Stimulated activated CD8-positive, alpha-beta memory T cell treated with anti-CD3 and anti-CD28 coated beads, Interleukin-15, amount 100 ng/mL, for 1 hour (primary cell): ENCODE measurements around the gene TRPV5.

Experiments used
- DNase-seq: peaks from one replicate; pipeline ENCODE4 v3.0.0-alpha.2; 2020; ENCODE audit warnings: low read depth

The TRPV5 gene

DNA sequence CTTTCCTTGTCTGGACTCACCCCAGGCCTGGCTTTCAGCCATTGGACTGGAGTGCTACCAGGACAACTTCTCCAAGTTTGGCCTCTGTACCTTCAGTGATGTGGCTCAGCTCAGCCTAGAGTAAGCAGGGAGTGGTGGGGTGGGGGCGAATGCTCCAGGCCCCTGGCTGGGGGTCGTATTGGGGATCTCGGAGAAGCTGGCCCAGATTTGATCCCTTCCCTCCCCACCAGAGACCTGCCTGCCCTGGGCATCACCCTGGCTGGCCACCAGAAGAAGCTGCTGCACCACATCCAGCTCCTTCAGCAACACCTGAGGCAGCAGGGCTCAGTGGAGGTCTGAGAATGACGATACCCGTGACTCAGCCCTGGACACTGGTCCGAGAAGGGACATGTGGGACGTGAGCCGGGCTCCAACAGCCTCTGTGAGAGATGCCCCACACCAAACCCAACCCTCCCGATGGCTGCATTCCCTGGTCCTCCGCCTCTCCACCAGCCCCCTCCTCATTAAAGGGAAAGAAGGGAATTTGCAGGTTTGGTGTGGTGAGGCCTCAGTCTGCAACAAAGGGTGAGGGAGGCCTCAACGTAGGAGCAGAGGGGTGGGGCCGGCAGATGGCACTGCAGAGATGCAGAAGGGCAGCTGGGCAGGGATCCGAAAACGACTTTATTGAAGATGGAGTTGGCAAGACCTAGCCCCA lies 62.8 kb downstream of the TRPV5 start:
- DNase-seq: no peak

DNA sequence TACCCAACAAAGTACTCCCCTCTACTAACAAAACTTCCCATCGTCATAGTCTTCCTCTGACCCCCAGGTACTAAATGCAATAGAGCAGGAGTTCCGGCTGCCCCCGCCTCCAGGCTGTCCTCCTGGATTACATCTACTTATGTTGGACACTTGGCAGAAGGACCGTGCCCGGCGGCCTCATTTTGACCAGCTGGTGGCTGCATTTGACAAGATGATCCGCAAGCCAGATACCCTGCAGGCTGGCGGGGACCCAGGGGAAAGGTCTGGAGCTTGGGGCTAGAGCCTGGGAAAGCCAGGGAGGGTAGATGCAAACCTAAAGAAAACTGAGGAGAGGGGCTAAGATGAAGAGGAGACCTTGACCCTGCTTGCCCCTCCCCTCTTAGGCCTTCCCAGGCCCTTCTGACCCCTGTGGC lies 63.4 kb downstream of the TRPV5 start:
- DNase-seq: no peak

DNA sequence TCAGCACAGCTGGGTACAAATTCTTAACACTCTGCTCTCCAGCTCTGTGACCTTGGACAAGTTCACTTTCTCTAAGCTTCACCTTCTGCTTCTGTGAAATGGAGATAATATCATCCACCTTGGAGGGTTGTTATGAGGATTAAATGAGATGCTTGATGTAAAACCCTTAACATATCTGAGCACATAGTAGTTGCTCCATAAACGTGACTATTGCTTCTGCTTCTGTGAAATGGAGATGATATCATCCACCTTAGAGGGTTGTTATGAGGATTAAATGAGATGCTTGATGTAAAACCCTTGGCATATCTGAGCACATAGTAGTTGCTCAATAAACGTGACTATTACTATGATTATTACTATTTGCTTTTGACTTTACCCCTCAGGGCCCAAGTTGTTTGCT lies 64.1 kb downstream of the TRPV5 start:
- no peak for DNase-seq

DNA sequence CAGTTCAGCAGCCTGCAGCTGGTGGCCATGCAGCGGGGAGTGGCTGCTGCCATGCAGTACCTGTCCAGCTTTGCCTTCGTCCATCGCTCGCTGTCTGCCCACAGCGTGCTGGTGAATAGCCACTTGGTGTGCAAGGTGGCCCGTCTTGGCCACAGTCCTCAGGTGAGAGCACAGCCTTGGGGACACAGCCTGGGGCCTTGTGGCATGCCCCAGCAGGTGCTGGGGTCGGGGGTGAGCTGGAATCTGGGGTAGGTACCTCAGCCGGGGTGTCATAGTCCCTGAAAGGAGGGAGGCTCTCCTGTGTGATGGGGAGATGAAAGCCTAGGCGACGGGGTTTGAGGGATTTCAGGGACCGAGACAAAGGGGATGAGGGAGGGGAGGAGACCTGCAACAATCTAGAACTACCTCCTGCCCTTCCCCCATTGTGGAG lies 64.5 kb downstream of the TRPV5 start:
- no peak for DNase-seq

DNA sequence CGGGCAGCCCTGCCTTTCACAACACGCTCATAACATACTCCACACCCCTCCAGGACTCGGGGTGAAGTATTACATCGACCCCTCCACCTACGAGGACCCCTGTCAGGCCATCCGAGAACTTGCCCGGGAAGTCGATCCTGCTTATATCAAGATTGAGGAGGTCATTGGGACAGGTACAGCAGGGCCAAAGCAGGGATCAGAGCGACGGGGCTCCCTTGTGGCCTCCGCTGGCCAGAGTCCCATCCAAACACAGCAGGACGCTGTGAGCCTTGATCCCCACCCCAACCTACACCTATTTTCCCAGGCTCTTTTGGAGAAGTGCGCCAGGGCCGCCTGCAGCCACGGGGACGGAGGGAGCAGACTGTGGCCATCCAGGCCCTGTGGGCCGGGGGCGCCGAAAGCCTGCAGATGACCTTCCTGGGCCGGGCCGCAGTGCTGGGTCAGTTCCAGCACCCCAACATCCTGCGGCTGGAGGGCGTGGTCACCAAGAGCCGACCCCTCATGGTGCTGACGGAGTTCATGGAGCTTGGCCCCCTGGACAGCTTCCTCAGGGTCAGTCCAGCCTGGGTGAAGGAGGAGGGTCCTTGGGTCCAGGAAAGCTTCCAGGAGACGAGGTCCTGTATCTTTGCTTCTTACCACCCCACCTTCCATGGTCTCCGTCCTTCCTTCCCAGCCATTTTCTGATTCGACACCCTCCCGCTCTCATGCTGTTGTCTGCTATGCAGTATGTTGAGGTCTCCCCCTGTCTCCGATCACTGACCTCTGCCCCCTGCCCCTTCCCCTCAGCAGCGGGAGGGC lies 65.2 kb downstream of the TRPV5 start:
- no peak for DNase-seq

DNA sequence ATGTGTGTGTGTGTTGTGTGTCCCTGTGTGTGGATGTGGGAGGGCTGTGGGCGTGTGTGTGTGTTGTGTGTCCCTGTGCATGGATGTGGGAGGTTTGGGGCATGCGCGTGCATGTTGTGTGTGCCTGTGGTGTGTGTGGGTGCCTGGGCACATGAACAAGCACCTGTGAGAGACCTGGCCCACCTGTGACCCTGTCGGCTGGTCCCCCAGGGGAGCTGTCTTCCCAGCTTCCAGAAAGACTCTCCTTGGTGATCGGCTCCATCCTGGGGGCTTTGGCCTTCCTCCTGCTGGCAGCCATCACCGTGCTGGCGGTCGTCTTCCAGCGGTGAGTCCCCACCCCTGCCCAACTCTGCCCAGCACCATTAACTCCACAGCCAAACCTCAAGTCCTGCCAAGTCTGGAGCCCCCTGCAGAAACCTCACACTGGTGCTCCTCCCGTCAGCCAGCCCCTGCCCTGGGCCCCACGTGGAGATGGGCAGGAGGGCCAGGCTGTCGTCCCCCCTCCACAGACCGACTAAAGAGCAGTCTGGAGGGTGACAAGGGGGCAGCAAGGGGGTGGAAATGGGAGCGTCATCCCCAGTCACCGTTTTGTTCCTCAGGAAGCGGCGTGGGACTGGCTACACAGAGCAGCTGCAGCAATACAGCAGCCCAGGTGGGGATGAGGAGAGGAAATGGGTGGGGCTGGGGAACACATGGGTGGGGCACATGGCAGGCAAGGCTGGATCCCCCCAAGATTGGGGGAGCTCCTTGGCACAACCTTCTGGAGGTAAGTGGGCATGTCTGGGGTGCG lies 66.0 kb downstream of the TRPV5 start:
- DNase-seq: no peak

DNA sequence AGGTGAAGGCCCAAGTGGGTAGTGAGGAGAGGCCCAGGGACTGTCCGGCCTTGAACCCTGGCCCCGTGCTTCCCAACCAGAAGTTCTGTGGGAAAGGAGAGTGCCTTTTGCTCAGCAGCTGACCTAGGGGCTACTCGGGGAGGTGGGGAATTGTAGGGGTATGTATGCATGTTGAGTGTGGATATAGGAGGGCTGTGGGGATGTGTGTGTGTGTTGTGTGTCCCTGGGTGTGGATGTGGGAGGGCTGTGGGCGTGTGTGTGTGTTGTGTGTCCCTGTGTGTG lies 66.5 kb downstream of the TRPV5 start:
- no peak for DNase-seq

DNA sequence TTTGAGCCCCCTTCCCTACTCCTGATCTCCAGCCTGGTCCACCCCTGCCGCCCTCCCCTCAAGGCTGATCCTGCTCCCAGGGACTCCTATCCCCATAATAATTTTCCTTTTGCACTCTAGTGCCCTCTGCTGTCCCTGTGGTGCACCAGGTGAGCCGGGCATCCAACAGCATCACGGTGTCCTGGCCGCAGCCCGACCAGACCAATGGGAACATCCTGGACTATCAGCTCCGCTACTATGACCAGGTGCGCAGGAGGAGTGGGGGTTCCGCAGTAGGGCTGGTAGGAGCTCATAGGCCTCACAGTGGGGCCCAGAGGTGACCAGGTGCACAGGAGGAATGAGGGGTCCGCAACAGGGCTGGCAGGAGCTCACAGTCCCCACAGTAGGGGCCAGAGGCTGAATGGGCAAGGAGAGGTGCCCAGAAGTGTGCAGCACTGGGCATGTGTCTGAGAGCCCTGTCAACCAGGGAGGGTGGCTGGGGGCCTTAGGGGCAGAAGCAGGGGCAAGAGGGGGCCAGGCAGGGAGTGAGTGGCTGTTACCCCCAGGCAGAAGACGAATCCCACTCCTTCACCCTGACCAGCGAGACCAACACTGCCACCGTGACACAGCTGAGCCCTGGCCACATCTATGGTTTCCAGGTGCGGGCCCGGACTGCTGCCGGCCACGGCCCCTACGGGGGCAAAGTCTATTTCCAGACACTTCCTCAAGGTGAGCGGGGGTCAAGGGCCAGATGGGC lies 67.0 kb downstream of the TRPV5 start:
- DNase-seq: no peak

DNA sequence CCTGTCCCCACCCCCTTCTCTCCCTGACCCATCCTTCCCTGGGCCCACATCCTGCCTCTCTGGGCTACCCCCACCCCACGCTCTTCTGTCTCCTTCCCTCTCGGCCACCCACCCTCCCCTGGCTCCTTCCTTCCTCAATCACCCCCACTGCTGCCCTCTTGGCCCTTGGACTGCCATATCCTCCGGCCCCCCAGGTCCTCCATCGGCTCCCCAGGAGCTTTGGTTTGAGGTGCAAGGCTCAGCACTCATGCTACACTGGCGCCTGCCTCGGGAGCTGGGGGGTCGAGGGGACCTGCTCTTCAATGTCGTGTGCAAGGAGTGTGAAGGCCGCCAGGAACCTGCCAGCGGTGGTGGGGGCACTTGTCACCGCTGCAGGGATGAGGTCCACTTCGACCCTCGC lies 67.8 kb downstream of the TRPV5 start:
- DNase-seq: no peak

DNA sequence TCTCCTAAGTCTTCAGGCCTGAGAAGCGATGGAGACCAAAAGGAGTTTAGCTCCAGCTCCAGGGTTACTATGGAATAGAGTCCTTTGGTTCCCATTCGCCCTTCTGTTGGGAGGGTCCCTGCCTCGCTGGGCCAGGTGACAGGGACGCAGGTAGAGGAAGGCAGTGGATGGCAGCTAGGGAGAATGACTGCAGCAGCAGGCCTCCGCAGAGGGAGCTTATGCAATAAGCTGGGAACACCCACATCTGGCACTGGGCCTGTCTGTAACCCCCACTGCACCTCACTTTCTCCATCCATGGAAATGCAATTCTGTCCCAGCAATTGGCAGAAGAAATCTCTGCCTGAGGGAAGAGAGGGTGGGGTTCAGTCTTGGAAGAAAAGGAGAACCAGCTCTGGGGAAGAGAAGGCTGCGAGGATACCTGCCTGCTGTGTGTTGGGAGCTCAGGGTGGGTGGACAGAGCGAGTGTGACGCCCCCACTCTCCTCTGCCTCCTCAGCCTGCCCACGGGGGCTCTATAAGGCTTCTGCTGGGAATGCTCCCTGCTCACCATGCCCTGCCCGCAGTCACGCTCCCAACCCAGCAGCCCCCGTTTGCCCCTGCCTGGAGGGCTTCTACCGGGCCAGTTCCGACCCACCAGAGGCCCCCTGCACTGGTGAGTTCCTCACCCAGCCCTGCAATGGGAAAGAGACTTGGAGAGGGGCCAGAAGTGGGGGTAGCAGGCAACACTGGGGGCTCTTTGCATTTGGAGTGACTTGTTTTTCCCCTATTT lies 68.4 kb downstream of the TRPV5 start:
- no peak for DNase-seq

DNA sequence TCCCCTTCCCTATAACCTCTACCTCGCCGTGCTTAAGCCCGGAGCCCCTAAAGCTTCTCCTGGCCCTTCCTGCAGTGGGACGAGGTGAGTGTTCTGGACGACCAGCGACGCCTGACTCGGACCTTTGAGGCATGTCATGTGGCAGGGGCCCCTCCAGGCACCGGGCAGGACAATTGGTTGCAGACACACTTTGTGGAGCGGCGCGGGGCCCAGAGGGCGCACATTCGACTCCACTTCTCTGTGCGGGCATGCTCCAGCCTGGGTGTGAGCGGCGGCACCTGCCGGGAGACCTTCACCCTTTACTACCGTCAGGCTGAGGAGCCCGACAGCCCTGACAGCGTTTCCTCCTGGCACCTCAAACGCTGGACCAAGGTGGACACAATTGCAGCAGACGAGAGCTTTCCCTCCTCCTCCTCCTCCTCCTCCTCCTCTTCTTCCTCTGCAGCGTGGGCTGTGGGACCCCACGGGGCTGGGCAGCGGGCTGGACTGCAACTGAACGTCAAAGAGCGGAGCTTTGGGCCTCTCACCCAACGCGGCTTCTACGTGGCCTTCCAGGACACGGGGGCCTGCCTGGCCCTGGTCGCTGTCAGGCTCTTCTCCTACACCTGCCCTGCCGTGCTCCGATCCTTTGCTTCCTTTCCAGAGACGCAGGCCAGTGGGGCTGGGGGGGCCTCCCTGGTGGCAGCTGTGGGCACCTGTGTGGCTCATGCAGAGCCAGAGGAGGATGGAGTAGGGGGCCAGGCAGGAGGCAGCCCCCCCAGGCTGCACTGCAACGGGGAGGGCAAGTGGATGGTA lies 69.5 kb downstream of the TRPV5 start:
- DNase-seq: no peak

DNA sequence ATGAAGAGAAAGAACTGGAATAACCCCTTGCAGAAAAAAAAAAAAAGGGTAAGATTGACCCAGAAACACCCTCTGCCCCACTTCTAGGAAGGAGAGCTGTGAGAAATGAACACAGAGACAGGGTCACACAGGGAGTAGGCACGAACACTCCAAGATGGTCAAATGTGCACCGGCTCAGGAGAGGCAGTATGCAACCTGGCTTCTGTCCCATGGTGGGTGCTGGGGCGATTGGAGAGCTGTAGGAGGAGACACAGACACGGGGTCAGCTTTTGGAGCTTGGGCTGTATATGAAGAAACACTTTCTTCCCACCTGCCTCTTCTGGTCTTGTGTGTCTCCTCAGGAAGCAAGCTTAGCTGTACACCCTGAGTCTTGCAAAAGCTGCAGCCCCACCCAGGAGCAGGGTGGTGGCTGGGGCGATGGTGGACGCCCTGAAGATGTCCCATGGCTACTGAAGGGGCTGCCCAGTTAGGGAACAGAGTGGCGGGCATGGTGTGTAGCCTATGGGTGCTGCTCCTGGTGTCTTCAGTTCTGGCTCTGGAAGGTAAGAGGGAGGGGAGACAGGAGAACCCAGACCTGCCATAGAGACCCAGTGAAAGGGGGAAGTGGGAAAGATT lies 70.7 kb downstream of the TRPV5 start:
- DNase-seq: no peak

DNA sequence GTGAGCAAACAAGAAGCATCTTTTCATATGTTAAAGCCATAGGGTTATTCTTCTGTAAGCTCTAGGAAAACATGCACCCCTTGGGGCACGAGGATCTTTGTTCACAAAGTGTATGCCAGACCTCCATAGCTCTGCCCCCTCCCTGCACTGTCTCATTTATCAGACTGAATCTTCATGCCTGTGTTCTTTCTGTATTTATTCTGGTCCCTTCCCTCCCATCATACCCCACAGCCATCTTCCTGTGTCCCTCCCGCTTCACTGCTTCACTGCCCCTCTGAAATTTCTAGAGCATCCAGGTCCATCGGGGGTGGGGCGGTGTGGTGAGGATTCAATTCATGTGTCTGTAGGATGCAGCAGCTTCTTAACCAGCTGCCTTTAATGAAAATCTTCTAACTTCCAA lies 71.2 kb downstream of the TRPV5 start:
- no peak for DNase-seq

DNA sequence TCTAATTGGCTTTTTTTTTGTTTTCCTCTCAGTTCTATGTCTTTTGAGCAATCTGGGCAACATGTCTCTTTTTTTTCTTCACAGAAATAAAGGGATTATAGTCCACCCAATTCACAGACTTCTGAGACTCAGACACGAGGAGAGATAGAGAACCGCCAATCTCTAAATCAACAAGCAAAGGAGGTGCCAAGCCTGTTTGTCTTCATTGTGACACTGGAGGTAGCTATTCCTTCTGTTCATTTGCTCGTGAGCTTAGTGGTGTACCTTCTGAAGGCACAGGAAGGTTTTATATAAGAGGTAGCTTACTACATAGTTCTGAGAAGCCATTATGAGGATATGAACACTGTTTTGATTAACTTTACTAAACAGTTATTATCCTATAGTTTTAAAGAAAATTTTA lies 72.6 kb downstream of the TRPV5 start:
- no peak for DNase-seq

DNA sequence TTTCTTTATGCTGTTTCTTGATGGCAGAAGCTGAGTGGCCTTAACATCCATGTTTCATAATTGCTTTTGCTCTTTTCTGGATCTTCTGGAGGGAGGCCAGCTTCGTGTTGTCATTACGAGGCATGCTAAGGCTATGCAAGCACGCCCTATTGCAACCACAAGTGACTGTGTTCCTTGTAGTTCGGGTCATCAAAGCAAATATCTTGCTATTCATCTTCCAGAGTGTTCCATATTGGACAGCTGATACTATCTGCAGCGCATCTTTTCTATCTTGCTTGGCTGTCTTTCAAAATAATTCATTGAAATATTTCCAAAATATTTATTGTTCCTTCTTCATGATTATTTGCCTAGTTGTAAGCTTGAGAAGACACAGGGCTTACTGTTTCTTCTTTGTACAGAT lies 73.7 kb downstream of the TRPV5 start:
- no peak for DNase-seq

DNA sequence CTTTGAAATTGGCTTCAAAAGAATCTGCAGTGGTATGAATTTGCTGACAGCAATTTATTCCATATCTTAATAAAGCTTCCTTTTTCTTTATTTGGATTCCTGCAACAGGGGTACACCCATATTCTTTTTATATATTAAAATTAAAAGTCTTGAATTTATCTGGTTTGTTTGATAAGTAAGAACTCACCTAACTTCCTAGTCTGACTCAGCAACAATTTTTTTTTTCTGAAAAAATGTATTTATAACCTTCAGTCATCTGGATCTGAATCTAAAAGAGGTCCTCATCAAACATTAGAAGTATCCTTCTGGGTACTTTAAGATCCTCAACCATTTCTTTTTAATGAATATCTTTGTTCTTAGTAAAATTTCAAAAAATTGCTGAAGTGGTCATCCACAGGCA lies 74.1 kb downstream of the TRPV5 start:
- DNase-seq: no peak
